HG02943 (cell line): ENCODE data around the gene NCR3LG1.
"Not testable (repeated sequence)": the region's sequence is repeated elsewhere in the genome, so short reads cannot be mapped to it uniquely, and the experiment has no call there.

Experiments used
- ATAC-seq: cut with Tn5 transposase; IDR thresholded peaks from one replicate; pipeline ENCODE4 v1.9.1; 2021; ENCODE audit warnings: mild to moderate bottlenecking, low read depth, moderate library complexity; ENCODE audit not compliant: unreplicated experiment

The NCR3LG1 gene

GRCh38 chr11:17408026-17408425, 56.4 kb downstream of the NCR3LG1 start:
- no peak for ATAC-seq

GRCh38 chr11:17408641-17409040, 57.0 kb downstream of the NCR3LG1 start:
- ATAC-seq: no peak

GRCh38 chr11:17410606-17411379, 59.2 kb downstream of the NCR3LG1 start:
- ATAC-seq: no peak

- ATAC-seq: no peak
These were observed 59.8 kb downstream of the NCR3LG1 start for GRCh38 chr11:17411418-17411817.

GRCh38 chr11:17412488-17413180, 61.0 kb downstream of the NCR3LG1 start:
- ATAC-seq: no peak

GRCh38 chr11:17413414-17414316, 62.1 kb downstream of the NCR3LG1 start:
- ATAC-seq: no peak

GRCh38 chr11:17414317-17414737, 62.7 kb downstream of the NCR3LG1 start:
- no peak for ATAC-seq

- ATAC-seq: no peak
These were observed 63.4 kb downstream of the NCR3LG1 start for GRCh38 chr11:17414992-17415391.

- ATAC-seq: no peak
These were observed 64.0 kb downstream of the NCR3LG1 start for GRCh38 chr11:17415523-17416104.

GRCh38 chr11:17416492-17416891, 64.9 kb downstream of the NCR3LG1 start:
- no peak for ATAC-seq

GRCh38 chr11:17418444-17419081, 67.0 kb downstream of the NCR3LG1 start:
- ATAC-seq: no peak

GRCh38 chr11:17421781-17422180, 70.2 kb downstream of the NCR3LG1 start:
- ATAC-seq: no peak

GRCh38 chr11:17423533-17424310, 72.1 kb downstream of the NCR3LG1 start:
- no peak for ATAC-seq

GRCh38 chr11:17426233-17426632, 74.6 kb downstream of the NCR3LG1 start:
- not testable (repeated sequence) for ATAC-seq
